GM21423 (cell line): Measurements from ENCODE around the gene RTL10.
"Not testable (repeated sequence)": the region's sequence is repeated elsewhere in the genome, so short reads cannot be mapped to it uniquely, and the experiment has no call there.

ENCODE experiments used
- ATAC-seq: cut with Tn5 transposase; IDR thresholded peaks from one replicate; pipeline ENCODE4 v1.9.1; 2021; ENCODE audit warnings: mild to moderate bottlenecking, moderate library complexity; ENCODE audit not compliant: unreplicated experiment

The RTL10 gene

DNA sequence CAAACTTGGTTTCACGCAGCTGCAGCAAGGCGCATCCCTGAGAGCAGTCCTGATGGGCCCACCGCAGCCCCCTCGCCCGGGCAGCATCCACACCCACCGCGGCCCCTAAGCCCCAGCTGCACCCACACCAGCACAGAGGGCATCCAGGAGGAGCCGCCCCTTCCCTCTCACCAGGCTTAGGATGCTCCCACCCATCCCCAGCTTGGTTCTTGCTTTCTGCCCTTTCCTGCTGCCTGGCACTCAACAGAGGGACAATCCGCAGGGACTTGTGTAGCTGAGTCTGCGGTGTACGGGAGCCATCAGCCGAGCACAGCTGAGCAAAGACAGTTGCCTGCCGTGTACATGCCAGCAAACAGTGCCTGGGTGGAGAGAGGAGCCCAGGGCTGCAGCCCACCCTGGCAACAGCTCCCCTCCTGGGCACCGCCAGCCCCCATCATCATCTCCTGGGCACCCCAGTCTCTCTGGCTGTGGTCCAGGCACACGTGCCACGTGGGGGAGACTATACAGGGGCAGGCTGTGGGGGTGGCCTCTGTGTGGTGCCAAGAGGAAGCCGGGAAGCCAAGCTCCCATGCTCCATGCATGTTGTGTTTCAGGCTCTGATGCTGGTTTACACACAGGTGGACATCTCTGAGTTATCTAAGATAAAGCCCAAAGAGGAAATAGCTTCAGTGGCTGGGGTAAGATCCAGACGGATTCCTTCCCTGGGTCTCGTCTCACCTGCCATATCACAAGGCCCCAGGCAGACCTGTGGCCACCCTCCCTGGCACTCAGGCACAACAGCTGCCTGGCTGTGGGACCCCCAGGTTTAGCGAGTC is 36.0 kb upstream of the RTL10 start:
- ATAC-seq, result no peak

DNA sequence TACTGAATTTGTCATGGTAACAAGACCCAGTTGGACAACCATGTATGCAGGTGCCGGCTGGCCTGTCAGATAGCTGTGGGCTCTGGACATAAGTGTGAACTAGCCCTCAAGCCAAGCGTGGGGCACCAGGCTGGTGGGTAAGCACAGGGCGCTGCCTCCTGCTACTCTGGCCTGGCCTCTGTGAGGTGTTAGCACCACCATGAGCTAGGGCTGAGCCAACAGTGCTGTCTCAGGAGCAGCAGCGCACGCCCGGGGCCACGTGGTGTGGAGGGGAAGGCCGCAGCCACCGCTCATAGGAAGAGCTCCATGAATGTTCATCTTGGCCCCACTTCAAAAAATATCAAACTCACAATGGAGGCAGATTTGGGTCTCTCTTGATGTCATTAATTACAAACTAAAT is 35.3 kb upstream of the RTL10 start:
- no peak for ATAC-seq

DNA sequence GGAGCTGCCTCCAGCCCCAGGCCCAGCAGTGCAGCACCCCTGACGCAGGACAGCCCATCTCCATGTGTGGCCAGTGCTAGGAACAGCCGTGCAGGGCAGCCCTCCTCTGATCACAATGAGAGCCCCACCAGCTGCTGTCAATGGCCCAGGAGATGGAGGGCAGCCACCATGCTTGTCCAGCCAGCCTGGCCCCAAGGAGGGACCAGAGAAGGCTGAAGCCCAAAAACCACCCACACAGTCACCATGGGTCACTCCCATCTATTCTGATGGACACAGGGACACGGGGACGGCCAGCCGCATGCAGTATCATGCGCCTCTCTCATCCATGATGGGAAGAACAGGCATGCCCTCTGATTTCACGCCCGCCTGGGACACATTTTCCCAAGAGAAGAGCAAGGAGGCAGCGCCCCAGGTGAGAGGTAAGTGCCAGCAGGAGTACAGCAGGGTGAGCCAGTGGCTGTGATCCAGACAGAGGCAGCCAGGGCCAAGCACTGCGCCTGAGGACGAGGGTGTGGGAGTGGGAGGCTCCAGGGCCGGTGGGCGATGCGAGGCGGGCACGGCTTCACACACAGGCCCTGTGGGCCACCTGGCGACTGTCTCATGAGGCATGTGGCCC is 33.6 kb upstream of the RTL10 start:
- ATAC-seq, result no peak

DNA sequence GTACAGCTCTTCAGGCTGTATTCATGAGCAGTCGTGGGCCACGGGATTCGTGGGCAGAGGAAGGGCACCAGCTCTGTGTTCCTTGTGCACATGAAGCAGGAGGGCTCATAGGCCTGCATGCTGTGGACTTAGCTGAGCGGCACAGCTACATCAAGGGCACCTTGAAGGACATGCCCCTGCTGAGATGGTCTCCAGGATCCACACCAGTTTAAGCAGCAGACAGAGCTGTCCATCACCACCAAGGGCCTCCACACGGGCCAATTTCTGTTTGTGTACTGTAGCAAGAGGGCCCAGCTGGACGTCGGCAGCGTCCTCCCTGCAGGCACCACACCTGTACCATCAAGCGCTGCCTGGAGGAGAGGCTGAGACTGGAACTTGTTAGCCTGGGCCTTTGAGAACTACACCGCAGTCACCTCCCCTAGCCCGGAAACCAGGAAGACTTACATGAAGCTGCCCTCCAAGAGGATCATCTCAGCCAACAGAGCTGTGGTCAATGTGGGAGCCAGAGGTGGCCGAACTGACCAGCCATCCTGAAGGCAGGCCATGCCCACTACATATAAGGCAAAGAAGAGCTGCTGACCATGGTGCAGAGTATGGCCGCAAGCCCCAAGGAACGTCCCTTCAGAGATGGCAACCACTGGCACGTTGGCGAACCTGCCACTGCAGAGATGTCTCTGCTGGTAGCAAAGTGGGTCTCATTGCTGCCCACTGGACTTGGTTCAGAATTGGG is 32.7 kb upstream of the RTL10 start:
- no peak for ATAC-seq

DNA sequence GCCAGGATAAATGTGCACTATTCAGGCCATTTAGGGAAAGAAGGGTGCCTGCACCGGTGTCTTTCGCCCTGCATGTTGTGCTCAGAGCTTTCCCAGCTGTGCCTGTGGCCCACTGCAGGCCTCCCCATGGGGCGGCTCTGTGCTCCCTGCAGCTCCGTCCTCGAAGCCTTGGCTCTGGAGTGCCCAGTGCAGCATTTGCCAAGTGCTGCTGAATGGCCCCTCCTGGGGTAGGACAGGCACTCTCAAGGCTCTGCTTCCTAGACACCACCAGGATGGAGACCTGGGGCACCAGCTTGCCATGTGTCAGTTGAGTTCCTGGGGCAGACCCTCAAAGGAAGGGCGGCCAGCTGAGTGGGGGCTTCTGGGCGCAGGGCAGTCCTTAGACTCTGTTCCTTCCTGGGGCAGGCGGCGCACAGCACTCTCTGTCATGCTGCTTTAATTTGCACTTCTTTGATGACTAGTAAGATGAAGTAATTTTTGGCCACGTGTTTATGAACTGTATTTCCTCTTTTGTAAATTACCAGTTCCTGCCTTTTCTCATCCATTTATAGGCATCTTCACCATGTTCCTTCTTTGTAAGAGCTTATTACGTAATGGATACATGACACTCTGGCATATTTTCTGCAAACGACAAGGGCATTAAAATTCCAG is 32.1 kb upstream of the RTL10 start:
- ATAC-seq, result no peak

DNA sequence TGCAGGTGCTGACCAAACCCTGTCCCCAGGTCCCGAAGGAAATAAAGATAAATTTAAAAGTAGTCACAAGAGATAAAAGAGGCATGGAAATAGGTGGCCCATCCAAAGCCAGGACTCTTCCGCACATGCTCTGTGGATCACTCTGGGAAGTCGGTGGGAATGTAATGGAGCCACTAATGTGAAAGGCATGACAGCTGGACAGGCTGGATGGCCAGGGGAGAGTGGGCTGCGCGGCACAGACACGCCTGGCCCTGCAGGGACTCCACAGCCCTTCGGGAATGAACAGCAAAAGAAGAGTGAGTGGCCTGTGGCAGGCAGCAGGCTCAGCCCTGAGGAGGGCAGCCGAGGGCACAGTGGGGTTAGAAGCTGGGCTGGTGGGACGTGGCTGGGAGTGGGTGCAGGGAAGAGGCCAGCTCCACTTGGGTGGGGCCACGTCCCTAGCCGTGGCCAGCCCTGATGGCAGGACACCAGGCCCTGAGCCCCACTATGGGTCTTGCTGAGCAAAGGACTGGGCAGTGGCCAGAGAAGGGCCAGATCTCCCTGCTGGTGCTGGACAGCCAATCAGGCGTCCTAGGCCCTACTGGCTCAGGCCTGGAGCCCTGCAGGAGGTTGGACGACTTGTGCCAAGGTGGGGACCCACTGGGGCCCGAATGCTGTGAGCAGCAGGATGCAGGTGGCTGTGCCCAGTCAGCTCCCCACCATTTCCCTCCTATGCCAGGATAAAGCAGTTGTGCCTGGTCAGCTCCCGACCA is 31.3 kb upstream of the RTL10 start:
- ATAC-seq, result no peak

DNA sequence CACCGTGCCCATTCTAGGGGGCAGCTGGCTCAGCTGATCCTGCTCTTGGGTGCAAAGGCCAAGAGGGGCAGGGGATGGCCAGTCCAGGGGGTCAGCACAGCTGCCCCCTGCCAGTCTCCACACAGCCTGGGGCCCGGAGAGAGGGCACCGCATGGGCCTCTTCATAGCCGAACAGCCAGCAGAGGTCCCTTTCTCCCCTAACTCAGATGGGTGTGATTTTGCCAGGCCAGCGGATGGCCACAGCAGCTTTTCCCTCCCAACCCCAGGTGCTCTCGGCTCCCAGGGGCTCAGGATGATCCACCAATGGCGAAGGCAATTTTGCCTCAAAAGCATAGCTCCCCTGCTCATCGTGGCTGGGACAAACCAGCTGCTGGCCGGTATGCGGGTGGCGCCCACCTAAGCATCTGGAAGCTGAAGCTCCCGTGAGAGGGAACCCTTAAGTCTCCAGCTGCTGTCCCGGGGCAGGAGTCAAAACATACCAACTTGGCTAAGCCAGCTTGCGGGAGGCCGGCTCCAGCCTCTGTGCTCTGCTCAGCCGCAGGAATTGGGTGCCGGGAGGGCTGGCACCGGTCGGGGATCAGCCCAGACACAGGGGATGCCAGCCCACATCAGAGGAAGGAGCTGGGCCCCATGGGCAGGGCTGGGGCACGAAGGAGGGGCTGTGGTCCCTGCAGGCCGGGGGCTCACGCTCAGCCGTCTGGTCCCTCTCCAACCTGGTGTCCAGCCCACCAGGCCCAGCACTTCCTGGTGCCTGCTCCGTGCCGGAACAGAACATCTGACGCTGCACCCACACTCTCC is 30.5 kb upstream of the RTL10 start:
- no peak for ATAC-seq

DNA sequence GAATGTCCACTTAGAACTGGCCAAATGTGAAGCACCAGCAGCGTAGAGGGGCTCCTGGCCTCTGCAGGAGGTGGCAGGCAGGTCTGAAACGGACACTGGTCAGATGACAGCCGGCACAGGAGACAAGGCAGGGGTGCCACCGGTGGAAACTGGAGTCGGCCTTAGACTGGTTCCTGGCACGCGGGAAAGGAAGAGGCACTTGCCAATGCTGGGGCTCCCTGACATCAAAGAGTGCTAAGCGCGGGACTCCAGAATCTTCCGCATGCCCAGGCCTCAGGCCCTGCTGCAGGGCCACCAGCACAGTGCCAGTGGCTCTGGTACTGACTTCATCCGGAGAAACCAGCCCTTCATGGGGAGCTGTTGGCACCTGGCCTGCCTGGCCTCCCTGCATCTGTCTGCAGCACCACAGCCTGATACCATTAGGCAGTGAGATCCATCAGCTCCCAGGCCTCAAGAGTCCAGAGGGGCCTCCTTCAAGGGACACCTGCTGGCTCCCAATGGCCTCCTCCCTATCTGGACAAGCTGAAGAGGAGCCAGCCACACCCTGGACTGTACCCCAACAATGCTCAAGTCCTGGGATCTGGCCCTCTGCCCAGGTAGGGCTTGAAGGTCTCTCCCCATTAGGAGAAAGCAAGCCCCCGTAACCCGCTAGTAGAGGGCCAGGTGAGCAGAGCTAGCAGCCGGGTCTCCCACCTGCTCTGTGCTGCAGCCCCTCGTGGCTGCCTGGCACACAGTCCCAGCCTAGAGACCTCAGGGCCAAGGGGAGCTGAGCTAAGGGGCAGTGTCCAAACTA is 29.7 kb upstream of the RTL10 start:
- ATAC-seq, result no peak

DNA sequence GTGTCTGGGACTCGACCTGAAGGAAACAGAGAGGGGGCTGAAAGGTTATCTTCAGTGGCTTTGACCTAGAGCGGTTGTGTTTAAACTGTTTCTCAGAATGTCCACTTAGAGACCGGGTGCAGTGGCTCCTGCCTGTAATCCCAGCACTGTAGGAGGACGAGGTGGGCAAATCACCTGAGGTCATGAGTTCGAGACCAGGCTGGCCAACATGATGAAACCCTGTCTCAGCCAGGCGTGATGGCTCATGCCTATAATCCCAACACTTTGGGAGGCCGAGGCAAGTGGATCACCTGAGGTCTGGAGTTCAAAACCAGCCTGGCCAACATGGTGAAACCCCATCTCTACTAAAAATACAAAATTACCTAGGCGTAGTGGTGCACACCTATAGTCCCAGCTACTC is 28.8 kb upstream of the RTL10 start:
- not testable (repeated sequence) for ATAC-seq

DNA sequence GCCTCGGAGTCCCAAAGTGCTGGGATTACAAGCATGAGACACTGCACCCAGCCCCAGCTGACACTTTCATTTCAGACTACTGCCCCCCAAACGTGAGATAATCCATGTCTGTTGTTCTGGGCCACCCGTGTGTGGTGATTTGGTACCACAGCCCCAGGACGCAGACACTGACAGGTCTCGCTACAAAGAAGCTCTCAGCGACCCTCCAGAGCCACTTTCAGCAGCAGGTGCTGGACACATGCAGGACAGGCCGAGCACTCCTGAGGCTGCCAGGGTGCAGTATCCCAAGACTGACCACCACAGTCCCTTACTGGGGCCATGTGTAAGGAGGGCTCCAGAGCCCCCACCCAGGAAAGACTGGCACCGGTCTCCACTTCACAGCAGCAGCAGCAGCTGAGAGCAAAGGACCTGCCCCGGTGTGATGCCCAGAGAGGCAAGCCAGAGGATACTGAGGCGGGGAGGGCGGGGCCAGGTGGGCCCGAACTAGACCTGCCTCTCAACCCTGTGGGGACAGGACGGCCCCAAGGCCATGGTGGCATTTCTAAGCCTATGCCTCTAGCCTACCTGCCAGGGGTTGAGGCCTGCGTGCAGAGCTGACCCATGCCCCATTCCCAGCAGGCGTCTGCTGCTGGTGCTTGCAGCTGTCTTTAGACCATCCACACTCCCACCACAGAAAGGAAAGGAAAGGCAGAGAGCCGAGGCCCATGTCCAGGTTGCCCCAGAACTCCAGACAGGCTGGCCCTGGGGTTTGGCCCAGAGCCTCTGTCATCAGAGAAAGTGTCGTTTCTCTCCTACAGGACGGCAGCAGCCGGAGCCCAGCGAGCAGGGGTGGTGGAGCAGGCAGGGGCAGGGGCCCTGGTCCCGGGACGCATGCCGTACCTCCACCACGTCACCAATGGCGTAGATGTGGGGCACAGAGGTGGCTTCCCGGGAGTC is 28.0 kb upstream of the RTL10 start:
- ATAC-seq, result no peak

DNA sequence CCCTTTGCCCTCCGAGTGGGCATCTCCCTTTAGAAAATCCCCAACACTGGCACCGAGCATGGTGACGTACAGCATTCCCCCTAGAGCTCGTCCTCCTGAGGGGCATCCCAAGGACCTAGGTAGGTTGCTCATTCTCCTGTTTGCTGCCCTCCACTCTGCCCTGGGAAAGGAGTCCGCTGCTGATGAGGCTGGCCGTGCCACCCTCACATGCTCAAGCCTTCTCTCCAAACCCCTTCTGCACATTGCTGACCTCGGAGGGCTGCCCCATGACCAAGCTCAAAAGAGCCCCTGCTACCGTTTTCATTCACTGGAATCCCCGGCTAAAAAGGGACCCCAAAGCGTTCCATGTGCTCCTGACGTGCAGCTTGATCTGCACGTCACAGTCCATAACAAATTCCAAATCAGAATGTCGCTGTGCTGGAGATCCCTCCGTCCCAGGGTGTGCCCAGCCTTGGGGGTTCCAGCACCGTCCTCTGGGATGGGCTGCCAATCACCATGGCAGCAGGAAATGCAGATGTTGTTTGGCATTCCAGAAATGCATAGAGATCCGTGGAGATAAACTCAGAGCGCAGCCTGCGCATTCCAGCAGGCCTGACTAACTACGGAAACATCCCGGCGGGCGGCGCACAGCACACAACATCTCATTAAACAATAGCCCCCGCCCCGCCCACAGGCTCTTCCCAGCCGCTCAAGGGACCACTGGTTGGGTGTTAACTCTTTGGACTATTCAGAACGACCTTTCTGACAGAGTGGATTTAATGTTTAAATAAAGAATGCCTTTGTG is 26.3 kb upstream of the RTL10 start:
- no peak for ATAC-seq

DNA sequence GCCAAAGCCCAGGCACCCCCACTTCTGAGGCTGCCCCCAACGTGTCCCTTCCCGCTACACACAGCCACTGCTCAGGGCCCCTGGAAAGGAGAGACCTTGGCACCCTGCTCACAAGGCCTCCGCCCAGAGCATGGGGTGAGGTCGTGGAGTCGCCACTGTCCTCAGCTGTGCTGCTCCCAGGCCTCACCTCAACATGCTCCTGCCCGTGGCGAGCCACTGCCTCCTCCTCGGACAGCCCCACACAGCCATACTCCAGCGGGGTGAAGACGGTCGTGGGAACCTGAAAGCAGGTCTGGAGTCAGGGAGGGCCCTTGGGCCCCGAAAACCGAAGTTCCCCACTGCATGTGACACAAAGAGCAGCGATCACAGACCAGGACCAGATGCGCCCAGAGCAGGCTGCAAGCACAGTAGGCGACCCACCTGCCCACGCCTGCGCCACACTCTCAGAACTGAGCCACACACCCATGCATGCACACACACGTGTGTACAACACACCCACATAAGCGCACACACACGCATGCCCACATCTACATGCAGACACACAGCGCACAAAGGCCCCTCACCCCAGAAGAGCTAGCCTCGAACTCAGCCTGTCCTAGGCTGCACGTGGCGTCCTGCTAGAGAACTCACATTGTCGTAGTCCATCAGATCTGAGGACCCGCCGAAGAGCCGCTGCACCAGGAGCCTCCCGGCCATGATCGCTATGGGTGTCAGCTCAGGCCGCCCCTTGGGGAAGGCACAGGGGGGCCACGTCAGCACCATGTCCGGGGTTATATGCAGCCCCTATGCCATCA is 25.5 kb upstream of the RTL10 start:
- no peak for ATAC-seq

DNA sequence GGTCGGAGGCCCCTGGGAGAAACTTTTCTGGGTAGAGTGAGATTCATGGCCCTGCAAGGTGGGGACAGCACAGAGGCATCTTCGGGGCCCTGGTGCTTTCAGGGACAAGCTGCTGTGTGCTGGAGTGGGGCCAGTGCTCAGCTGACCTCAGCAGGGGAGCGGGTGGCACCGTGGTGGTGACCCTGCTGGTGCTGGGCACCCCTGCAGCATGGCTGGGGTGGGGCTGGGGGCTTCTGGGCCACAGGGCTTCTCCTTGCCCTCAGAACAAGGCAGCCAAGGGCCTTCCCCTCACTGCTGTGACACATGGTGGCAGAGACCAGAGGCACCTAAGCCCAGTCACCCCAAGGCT is 24.9 kb upstream of the RTL10 start:
- ATAC-seq, result no peak

DNA sequence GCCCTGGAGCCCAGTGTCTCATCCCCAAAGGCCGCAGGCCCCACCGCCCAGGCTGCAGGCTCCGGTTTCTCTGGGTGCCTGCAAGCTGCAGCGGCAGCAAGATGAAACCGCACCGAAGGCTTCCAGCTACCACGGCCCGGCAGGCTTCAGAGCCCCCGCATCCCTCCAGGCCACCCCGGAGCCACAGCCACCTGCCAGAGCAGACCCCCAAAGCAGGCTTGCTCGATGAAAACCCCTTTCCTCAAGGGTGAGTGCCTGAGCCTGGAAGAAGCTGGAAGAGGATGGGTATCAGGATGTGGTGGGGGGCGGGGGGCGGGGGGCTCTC is 24.5 kb upstream of the RTL10 start:
- ATAC-seq, result no peak

DNA sequence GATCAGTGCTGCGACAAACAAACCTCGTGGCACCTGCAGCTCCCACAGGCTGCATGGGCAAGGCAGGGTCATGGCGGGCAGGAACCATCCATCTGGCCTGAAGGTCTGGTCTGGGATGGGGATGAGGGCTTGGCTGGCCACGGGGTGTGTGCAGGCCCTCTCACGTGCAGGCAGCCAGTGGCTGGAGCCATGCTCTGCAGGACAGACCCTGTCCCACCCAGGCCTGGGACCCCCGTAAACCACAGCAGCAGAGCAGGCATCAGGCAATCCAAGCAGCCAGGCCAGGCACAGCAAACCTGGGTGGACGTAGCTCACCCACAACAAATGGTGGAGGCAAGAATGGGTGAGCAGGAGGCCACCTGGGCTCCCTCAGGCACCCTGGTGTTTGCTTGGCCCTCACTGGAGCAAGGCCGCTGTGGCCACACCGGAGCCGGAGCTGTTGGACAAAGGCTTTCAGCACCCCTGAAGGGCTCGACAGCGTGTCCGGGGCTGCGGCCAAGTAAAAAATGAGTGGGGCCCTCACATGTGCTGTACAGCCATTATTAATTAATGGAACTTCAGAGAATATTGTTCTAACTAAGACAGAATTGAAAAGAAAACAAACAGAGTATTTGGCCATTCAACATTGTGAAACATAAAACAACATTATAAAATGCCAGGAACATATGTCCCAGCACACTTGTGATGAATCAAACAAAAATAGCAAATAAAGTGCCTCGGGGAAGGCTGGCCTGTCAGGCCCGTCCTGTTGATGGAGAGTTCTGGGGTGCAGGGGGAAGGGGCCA is 24.0 kb upstream of the RTL10 start:
- no peak for ATAC-seq
